ENCODE measurements around the gene ALDH16A1. TPM values are rescaled to one million over a fixed set of nuclear protein-coding genes. Genes with fewer than 3 reads are reported as not detected.
"Not testable (repeated sequence)": the region's sequence is repeated elsewhere in the genome, so short reads cannot be mapped to it uniquely, and the experiment has no call there.

ALDH16A1 gene
- polyA plus RNA-seq, 1 donor (not counting 4 experiments of a cell fraction or from before 2014, with no cell fraction given), result 7.1 TPM

GRCh38 chr19:49472936-49473335 is 19.9 kb downstream of the ALDH16A1 start:
- no peaks in the 10 kb centered on the region for H3K36me3 ChIP-seq (ENCODE audit: control insufficient read depth in 2 of 2, extremely low read depth in 1 of 2, insufficient read depth in 2 of 2, low read length in 2 of 2)
- TF ChIP-seq EZH2 (IDR thresholded peaks at IDR 0.05; ENCODE audit: low read length), result no peak
- TF ChIP-seq CTCF (optimal IDR thresholded peaks at IDR 0.05 in 1 of 3, IDR thresholded peaks at IDR 0.05 in 1 of 3, conservative IDR thresholded peaks at IDR 0.05 in 1 of 3; ENCODE audit: extremely low read depth in 1 of 3, insufficient read depth in 2 of 3, low read length in 3 of 3), result no peak
- no peak overlapping the region for H3K4me2 ChIP-seq (ENCODE audit: control insufficient read depth, extremely low read depth, insufficient read depth, low read depth, low read length)
- no peaks in the 10 kb centered on the region for H3K9me3 ChIP-seq (ENCODE audit: control insufficient read depth, low read depth, low read length)
- no peak overlapping the region for H2AFZ ChIP-seq (ENCODE audit: control insufficient read depth, low read length)
- FAIRE-seq (no peak), DNase-seq (ENCODE audit: low read depth, low spot score) (no peak)
- peaks cover 17% of the 10 kb centered on the region for H3K4me1 ChIP-seq (ENCODE audit: control insufficient read depth, extremely low read depth, insufficient read depth, low read length)
- no peak overlapping the region for H3K9ac ChIP-seq (ENCODE audit: control insufficient read depth, extremely low read depth, insufficient read depth, low read length)
- H3K79me2 ChIP-seq (ENCODE audit: control insufficient read depth, insufficient read depth, low read length), result no peaks in the 10 kb centered on the region
- no peak overlapping the region for H3K27ac ChIP-seq (ENCODE audit: control insufficient read depth, insufficient read depth, low read length)
- peaks cover 4% of the 10 kb centered on the region for H3K27me3 ChIP-seq (ENCODE audit: control insufficient read depth, extremely low read depth, insufficient read depth, low read length)
- H4K20me1 ChIP-seq (ENCODE audit: control insufficient read depth, extremely low read depth, insufficient read depth, low read length), result no peaks in the 10 kb centered on the region
- no peaks in the 10 kb centered on the region for H3K9me1 ChIP-seq (ENCODE audit: control insufficient read depth, extremely low read depth, insufficient read depth, low read length)
- no peak overlapping the region for H3K4me3 ChIP-seq (ENCODE audit: control insufficient read depth in 2 of 3, extremely low read depth in 1 of 3, insufficient read depth in 2 of 3, low read depth in 1 of 3, low read length in 3 of 3)
- dilution Hi-C loops (cut with MboI; ENCODE audit: extremely low pct_ligation_motif_present, low sequenced_read_pairs), result no loop called here

GRCh38 chr19:49473501-49473867 is 20.5 kb downstream of the ALDH16A1 start:
- dilution Hi-C loops (cut with MboI; ENCODE audit: extremely low pct_ligation_motif_present, low sequenced_read_pairs); H3K79me2 ChIP-seq (ENCODE audit: control insufficient read depth, insufficient read depth, low read length); FAIRE-seq; H3K9me3 ChIP-seq (ENCODE audit: control insufficient read depth, low read depth, low read length); H3K27ac ChIP-seq (ENCODE audit: control insufficient read depth, insufficient read depth, low read length); H3K9me1 ChIP-seq (ENCODE audit: control insufficient read depth, extremely low read depth, insufficient read depth, low read length); H3K36me3 ChIP-seq (ENCODE audit: control insufficient read depth in 2 of 2, extremely low read depth in 1 of 2, insufficient read depth in 2 of 2, low read length in 2 of 2); DNase-seq (ENCODE audit: low read depth, low spot score); H4K20me1 ChIP-seq (ENCODE audit: control insufficient read depth, extremely low read depth, insufficient read depth, low read length); H3K27me3 ChIP-seq (ENCODE audit: control insufficient read depth, extremely low read depth, insufficient read depth, low read length): not testable (repeated sequence)
- Histone ChIP-seq H3K4me3 (ENCODE audit: control insufficient read depth in 2 of 3, extremely low read depth in 1 of 3, insufficient read depth in 2 of 3, low read depth in 1 of 3, low read length in 3 of 3) (peak overlapping the region in 2 of 3 experiments; percentile 66 to 99), H3K4me1 (ENCODE audit: control insufficient read depth, extremely low read depth, insufficient read depth, low read length) (peaks cover 11% of the 10 kb centered on the region), H3K9ac (ENCODE audit: control insufficient read depth, extremely low read depth, insufficient read depth, low read length) (peak overlapping the region; percentile 69), H2AFZ (ENCODE audit: control insufficient read depth, low read length) (peak overlapping the region; percentile 81), H3K4me2 (ENCODE audit: control insufficient read depth, extremely low read depth, insufficient read depth, low read depth, low read length) (peak overlapping the region; percentile 74)

GRCh38 chr19:49473868-49474541 is 21.0 kb downstream of the ALDH16A1 start, which contains the start of gene FLT3LG:
Gene FLT3LG (plus strand): TSS chr19:49474215. CDS start chr19:49474640, 425 bp downstream.
- H3K27me3 ChIP-seq (ENCODE audit: control insufficient read depth, extremely low read depth, insufficient read depth, low read length), result peaks cover 4% of the 10 kb centered on the region
- FAIRE-seq, result no peak
- no peak within 1 kb of the TSS for H3K27ac ChIP-seq (ENCODE audit: control insufficient read depth, insufficient read depth, low read length)
- H3K36me3 ChIP-seq (ENCODE audit: control insufficient read depth in 2 of 2, extremely low read depth in 1 of 2, insufficient read depth in 2 of 2, low read length in 2 of 2), result no peaks in the 10 kb centered on the region
- peak within 1 kb of the TSS; percentile 43 to 99 (median 66) for H3K4me3 ChIP-seq (ENCODE audit: control insufficient read depth in 2 of 3, extremely low read depth in 1 of 3, insufficient read depth in 2 of 3, low read depth in 1 of 3, low read length in 3 of 3)
- peak within 1 kb of the TSS; percentile 69 for H3K9ac ChIP-seq (ENCODE audit: control insufficient read depth, extremely low read depth, insufficient read depth, low read length)
- H2AFZ ChIP-seq (ENCODE audit: control insufficient read depth, low read length), result peak within 1 kb of the TSS; percentile 81
- H4K20me1 ChIP-seq (ENCODE audit: control insufficient read depth, extremely low read depth, insufficient read depth, low read length), result no peaks in the 10 kb centered on the region
- no peaks in the 10 kb centered on the region for H3K9me3 ChIP-seq (ENCODE audit: control insufficient read depth, low read depth, low read length)
- no peaks in the 10 kb centered on the region for H3K9me1 ChIP-seq (ENCODE audit: control insufficient read depth, extremely low read depth, insufficient read depth, low read length)
- dilution Hi-C loops (cut with MboI; ENCODE audit: extremely low pct_ligation_motif_present, low sequenced_read_pairs), result no loop called here
- no peak for DNase-seq (ENCODE audit: low read depth, low spot score)
- H3K4me1 ChIP-seq (ENCODE audit: control insufficient read depth, extremely low read depth, insufficient read depth, low read length), result peaks cover 6% of the 10 kb centered on the region
- TF ChIP-seq EZH2 (IDR thresholded peaks at IDR 0.05; ENCODE audit: low read length) (no peak), CTCF (optimal IDR thresholded peaks at IDR 0.05 in 1 of 3, IDR thresholded peaks at IDR 0.05 in 1 of 3, conservative IDR thresholded peaks at IDR 0.05 in 1 of 3; ENCODE audit: extremely low read depth in 1 of 3, insufficient read depth in 2 of 3, low read length in 3 of 3) (peak; percentile 83 to 100 (median 88))
- H3K79me2 ChIP-seq (ENCODE audit: control insufficient read depth, insufficient read depth, low read length), result no peaks in the 10 kb centered on the region
- peak within 1 kb of the TSS; percentile 74 for H3K4me2 ChIP-seq (ENCODE audit: control insufficient read depth, extremely low read depth, insufficient read depth, low read depth, low read length)
